Glutamatergic neuron (in vitro differentiated cells): ENCODE measurements around the gene TRIM33. TPM values are rescaled to one million over a fixed set of nuclear protein-coding genes. Genes with fewer than 3 reads are reported as not detected.

Experiments used
- DNase-seq: peaks from one replicate; pipeline ENCODE4 v3.0.0; 2022
- H3K27ac Mint-ChIP-seq: one replicate; pipeline ENCODE4 v1.8.0; 2020; ENCODE audit warnings: mild to moderate bottlenecking, mixed read lengths, inconsistent platforms; ENCODE audit not compliant: unreplicated experiment
- H3K27me3 Mint-ChIP-seq: one replicate; pipeline ENCODE4 v1.8.0; 2020; ENCODE audit warnings: mild to moderate bottlenecking, moderate library complexity, mixed read lengths, inconsistent platforms; ENCODE audit not compliant: unreplicated experiment
- H3K36me3 Mint-ChIP-seq: one replicate; pipeline ENCODE4 v1.8.0; 2020; ENCODE audit warnings: mild to moderate bottlenecking, mixed read lengths, inconsistent platforms; ENCODE audit not compliant: unreplicated experiment
- H3K4me1 Mint-ChIP-seq: one replicate; pipeline ENCODE4 v1.8.0; 2020; ENCODE audit warnings: mild to moderate bottlenecking, low read depth, mixed read lengths, inconsistent platforms; ENCODE audit not compliant: unreplicated experiment
- H3K4me3 Mint-ChIP-seq: one replicate; pipeline ENCODE4 v1.8.0; 2020; ENCODE audit warnings: mild to moderate bottlenecking, mixed read lengths, inconsistent platforms; ENCODE audit not compliant: unreplicated experiment
- H3K9me3 Mint-ChIP-seq: one replicate; pipeline ENCODE4 v1.8.0; 2020; ENCODE audit warnings: mild to moderate bottlenecking, moderate library complexity, mixed read lengths, inconsistent platforms; ENCODE audit not compliant: unreplicated experiment
- total RNA-seq: library from RNA; stranded (reverse); fragmentation: NEBNext Ultra II Directional; extraction: Animal tissue kit (Norgen Biotek cat#: 25700); gene quantifications from one replicate; pipeline ENCODE4 v1.2.1, GENCODE V29; 2021; ENCODE audit not compliant: unreplicated experiment
- TF ChIP-seq, protein P1 (sequence below): fragments of 200-600 bp; sonication (generic); IDR thresholded peaks from one replicate; pipeline ENCODE4 v1.5.0; 2021; ENCODE audit not compliant: partially characterized antibody, unreplicated experiment

The TRIM33 gene
- total RNA-seq, 1 donor from 2014 or later: 69.3 TPM

DNA sequence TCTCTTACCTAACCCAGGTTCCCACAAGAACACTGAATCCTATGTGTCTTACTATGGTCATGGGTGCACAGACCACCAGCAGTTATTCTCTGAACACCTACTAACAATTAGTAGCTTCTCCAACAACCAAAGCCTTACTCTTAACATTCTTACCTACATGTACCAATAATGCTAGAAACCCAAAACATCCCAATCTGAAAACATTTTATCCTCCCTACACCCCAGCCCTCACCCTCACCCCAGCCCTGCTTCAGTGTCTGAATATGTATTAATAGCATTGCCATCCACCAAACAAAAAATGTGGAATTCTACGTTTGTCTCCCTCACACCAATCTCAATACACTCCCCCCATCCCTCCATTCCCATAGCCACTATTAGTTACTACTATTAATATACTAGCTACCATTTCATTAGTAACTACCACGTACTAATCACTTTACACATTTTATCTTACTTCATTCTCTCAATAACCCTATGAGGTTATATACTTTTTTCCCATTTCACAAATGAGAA lies 2.6 kb downstream of the TRIM33 start:
- peak overlapping the region; percentile 98 for H3K4me3 Mint-ChIP-seq
- H3K9me3 Mint-ChIP-seq: peaks cover 5% of the 10 kb centered on the region
- H3K4me1 Mint-ChIP-seq: peaks cover 23% of the 10 kb centered on the region
- no peak for DNase-seq
- peaks cover 6% of the 10 kb centered on the region for H3K27me3 Mint-ChIP-seq
- H3K27ac Mint-ChIP-seq: peak overlapping the region; percentile 64
- TF ChIP-seq, protein P1, sequence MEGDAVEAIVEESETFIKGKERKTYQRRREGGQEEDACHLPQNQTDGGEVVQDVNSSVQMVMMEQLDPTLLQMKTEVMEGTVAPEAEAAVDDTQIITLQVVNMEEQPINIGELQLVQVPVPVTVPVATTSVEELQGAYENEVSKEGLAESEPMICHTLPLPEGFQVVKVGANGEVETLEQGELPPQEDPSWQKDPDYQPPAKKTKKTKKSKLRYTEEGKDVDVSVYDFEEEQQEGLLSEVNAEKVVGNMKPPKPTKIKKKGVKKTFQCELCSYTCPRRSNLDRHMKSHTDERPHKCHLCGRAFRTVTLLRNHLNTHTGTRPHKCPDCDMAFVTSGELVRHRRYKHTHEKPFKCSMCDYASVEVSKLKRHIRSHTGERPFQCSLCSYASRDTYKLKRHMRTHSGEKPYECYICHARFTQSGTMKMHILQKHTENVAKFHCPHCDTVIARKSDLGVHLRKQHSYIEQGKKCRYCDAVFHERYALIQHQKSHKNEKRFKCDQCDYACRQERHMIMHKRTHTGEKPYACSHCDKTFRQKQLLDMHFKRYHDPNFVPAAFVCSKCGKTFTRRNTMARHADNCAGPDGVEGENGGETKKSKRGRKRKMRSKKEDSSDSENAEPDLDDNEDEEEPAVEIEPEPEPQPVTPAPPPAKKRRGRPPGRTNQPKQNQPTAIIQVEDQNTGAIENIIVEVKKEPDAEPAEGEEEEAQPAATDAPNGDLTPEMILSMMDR: no peak
- H3K36me3 Mint-ChIP-seq: peaks cover 4% of the 10 kb centered on the region

DNA sequence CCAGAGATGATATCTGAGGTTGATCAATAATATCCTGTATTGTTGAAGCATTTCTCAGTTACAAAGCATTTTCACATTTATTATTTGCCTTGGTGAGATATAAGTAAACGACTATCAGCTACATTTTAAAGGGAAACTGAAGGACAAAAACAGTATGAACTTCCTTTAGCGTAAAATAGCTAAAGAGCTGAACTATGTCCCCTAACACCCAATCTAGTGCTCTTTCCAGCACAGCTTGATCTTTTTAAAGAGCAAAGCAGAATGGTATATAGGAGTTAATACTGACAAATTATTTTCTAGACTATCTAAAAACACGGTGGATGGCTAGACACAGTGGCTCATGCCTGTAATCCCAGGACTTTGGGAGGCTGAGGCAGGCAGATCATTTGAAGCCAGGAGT lies 3.5 kb downstream of the TRIM33 start:
- H3K27ac Mint-ChIP-seq: no peak overlapping the region
- DNase-seq: no peak
- TF ChIP-seq, protein P1: no peak
- H3K27me3 Mint-ChIP-seq: peaks cover 6% of the 10 kb centered on the region
- peaks cover 4% of the 10 kb centered on the region for H3K36me3 Mint-ChIP-seq
- H3K9me3 Mint-ChIP-seq: peaks cover 5% of the 10 kb centered on the region
- peaks cover 23% of the 10 kb centered on the region for H3K4me1 Mint-ChIP-seq
- H3K4me3 Mint-ChIP-seq: peak overlapping the region; percentile 98

DNA sequence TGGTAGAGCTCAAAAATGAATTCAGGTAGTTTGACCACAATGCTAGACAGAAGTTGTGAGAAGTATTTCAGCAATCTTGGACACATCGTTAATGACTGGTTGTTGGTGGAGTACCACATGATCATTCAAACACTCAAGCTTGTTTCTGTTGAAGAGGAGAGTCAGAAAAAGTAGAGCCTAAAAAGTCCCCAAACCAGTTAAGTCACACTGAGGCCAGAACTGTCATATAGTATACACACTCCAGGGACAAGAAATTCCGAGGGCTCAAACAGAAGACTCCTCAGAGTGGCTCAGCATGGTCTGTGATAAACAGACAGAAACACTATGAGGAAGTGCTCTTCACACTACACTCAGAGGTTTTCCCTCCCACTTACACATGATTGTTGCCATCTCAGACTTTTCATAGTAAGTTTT lies 5.8 kb downstream of the TRIM33 start:
- no peak overlapping the region for H3K4me3 Mint-ChIP-seq
- peaks cover 4% of the 10 kb centered on the region for H3K36me3 Mint-ChIP-seq
- peaks cover 3% of the 10 kb centered on the region for H3K9me3 Mint-ChIP-seq
- no peak for DNase-seq
- H3K27ac Mint-ChIP-seq: no peak overlapping the region
- peaks cover 5% of the 10 kb centered on the region for H3K27me3 Mint-ChIP-seq
- H3K4me1 Mint-ChIP-seq: peaks cover 29% of the 10 kb centered on the region
- TF ChIP-seq, protein P1: no peak

DNA sequence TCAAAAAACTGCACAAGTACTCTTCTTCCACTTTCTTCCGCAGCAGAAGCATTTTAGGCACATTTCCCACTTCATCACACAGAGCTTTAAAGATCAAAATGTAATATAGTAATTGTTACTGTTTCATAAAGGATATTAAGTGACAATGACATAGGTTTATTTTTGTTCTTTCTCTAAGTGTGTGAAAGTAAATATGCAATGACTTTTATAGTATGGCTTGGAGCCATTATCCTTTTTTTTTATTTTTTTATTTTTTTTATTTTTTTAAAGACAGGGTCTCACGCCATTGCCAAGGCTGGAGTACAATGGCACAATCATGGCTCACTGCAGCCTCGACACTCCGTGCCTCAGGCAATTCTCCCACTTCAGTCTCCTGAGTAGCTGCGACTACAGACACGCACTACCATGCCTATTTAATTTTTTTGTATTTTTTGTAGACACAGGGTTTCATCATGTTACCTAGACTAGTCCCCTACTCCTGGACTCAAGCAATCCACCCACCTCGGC lies 7.0 kb downstream of the TRIM33 start:
- peaks cover 1% of the 10 kb centered on the region for H3K27me3 Mint-ChIP-seq
- TF ChIP-seq, protein P1: no peak
- no peaks in the 10 kb centered on the region for H3K9me3 Mint-ChIP-seq
- DNase-seq: no peak
- H3K36me3 Mint-ChIP-seq: peaks cover 4% of the 10 kb centered on the region
- H3K27ac Mint-ChIP-seq: no peak overlapping the region
- no peak overlapping the region for H3K4me3 Mint-ChIP-seq
- H3K4me1 Mint-ChIP-seq: peaks cover 30% of the 10 kb centered on the region

DNA sequence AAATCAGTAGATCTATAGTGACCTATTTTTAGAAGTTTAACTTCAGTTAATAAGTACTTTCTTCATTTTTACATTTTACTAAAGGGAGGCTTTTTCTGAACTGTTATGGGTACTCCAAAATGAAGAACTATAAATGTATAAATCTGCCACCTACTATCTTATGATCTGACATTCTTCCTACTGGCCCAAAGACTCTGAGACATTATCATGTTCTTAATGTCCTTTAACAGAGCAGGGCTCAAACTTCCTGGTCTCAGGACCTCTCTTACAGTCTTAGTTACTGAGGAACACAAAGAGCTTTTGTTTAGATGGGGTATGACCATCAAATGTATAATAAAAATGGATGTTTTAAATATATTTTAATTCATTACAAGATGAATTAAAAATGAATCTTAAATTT lies 8.9 kb downstream of the TRIM33 start:
- H3K27me3 Mint-ChIP-seq: no peaks in the 10 kb centered on the region

More for the DNA sequence above, 8.9 kb downstream of the TRIM33 start:
- peaks cover 17% of the 10 kb centered on the region for H3K4me1 Mint-ChIP-seq
- H3K36me3 Mint-ChIP-seq: peaks cover 4% of the 10 kb centered on the region
- no peaks in the 10 kb centered on the region for H3K9me3 Mint-ChIP-seq
- no peak for DNase-seq
- no peak overlapping the region for H3K27ac Mint-ChIP-seq
- TF ChIP-seq, protein P1: no peak
- no peak overlapping the region for H3K4me3 Mint-ChIP-seq
